Skin of body (tissue), 2 donors: ENCODE results near the gene ASAP2. TPM values are rescaled to one million over a fixed set of nuclear protein-coding genes. Genes with fewer than 3 reads are reported as not detected.

Experiments used
- DNase-seq: peaks from one replicate; lab custom pipeline; 2025; lab: John Stamatoyannopoulos, UW
- total RNA-seq: library from RNA; depleted of rRNA; stranded (reverse); fragments of >200 nt; gene quantifications from one replicate; pipeline ENCODE4 v1.2.3, GENCODE V29; 2014

Gene ASAP2
- total RNA-seq, 1 donor from 2014 or later: 19.0 TPM

DNA sequence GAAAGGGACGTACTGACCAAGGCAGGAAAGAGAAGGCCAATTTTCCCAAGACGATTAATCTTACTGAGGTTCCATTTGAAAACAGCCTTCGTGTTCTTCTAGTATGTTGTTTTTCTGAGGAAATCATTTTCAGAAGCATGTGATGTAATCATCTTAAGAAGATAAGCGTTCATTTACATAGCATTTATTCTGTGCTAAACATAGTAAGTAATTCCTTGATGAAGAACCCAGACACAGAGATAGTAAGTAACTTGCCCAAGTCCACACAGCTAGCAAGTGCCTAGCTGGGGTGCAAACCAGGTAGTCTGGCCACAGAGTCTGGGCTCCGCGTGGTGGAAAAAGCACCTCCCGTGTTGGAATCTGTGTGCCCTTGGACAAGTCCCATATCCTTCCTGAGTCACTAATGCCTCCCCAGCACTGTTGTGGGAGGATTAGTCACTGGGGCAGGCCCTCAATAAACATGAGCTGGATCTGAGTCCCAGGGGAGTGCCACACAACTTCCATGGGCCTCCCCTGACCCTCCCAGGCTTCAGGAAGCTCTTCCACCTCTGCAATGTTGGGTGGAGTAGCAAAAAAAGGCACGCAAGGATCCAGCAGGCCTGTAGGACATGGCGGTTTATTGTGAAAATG lies 26.9 kb upstream of the ASAP2 start:
- no peak for DNase-seq

DNA sequence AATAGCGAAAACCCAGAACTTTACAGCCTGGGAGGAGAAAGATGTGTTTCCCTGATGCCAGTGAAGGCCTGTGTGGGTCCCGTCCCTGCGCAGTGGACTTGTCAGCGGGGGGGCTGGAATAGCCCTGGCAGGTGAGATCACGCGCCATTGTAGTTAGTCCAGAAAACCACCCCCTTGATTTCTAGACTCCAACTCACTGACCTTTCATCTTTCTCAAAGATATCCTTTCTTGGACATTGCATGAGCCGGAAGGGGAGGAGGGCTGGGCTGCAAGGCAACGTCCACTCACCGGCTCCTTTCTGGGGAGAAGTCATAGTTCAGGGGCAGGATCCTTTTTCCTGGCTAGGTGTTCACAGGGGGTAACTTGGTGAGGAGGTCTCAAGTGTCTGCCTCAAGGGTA lies 22.3 kb upstream of the ASAP2 start:
- no peak for DNase-seq

DNA sequence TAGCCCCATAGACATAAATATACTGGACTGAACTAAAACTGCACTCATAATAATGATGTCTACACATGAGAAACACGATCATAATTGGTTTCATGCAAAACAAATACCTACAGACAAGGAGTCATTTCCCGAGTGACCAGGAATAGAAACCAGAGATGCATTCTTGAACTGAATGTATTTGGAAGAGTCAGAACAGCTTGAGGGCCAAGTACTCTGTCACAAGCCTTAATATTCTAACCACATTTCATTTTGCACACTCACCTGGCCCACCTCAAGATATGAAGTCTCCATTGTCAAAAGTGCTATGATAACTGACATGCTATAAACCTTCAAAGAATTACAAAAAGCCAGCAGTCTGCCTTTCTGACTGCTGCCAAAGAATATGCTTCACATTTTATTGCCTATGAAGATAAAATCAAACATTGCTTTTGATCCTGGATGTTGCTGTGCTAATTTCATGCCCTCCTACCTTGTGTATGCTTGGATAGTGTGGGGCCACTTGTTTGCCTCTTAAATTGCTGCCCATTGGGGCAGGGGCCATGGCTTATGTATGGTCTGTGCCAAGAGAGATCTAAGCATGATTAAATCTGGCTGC lies 18.9 kb upstream of the ASAP2 start:
- no peak for DNase-seq

DNA sequence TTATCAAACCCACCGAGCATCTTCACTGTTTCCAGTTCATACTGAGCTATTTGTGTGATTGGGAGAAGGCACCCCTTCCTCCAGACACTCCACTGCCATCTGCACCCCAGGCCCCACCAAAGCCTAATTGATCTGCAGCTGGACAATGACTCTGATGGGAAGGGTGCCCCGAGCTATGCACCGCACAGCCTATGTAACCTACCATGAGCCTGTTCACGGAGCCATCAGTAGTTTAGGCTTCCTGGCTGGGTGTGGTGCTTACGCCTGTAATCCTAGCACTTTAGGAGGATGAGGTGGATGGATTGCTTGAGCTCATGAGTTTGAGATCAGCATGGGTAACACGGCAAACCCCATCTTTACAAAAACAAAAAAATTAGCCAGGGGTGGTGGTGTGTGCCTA lies 17.8 kb upstream of the ASAP2 start:
- DNase-seq: no peak

DNA sequence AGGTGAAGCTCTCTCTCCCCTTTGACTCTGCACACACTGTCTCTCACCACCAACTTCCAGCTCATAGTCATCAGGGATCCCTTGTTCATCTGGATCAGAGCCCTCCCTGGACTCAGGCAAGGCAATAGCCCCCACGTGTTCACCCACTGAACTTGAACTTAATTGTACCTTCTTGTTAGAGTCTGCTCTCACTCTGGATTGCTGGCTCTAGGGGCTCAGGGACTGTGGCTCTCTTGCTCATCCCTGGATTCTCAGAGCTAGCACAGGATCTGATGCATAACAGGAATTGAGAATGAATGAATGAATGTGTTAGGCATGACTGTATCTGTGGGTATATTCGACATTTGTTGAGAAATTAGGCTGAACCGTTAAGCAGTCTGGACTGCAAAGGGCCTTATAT lies 16.7 kb upstream of the ASAP2 start:
- DNase-seq: no peak

DNA sequence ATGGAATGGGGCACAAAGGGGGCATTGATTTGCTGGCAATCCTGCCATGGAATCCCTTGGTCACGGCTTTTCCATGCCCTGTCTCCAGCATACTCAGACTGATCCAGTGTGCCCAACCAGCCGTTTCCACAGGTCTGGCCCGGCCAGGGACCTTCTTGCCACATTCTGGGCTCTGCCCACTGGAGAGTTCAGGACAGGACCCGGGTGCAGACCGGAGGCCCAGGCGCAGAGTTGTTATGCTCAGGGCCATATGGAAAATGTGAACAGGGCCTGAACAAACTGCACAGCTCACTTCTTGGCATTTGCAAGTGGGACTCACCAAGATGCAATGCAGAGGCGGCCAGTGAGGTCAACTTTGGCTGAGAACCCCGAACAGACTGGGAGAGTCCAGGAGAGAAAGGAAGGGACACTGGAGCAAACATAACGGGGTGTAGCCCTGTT lies 15.6 kb upstream of the ASAP2 start:
- DNase-seq: peak; percentile 86

DNA sequence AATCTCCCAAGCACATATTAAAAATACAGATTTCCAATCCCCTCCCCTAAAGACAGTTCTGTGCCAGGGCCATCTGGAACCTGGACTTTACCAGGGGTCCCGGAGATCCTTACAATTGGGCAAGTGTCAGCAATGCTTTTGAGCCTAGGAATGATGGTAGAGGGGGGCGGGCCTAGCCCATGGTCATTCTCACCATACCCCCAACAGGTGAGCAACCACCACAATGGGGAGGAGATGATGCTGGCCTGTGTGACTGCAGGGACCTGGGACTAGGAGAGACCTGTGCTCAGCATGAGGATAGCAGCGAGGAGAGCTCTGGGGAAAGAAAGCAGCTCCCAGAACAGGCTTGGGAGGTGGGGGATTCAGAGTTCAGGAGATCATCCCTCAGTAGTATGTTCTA lies 13.9 kb upstream of the ASAP2 start:
- no peak for DNase-seq

DNA sequence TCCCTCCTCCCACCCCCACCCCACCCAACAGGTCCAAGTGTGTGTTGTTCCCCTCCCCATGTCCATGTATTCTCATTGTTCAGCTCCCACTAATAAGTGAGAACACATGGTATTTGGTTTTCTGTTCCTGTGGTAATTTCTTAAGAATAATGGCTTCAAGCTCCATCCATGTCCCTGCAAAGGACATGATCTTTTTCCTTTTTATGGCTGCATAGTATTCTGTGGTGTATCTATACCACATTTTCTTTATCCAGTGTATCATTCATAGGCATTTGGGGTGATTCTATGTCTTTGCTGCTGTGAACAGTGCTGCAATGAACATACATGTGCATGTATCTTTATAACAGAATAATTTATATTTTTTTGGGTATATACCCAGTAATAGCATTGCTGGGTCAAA lies 12.3 kb upstream of the ASAP2 start:
- DNase-seq: no peak

DNA sequence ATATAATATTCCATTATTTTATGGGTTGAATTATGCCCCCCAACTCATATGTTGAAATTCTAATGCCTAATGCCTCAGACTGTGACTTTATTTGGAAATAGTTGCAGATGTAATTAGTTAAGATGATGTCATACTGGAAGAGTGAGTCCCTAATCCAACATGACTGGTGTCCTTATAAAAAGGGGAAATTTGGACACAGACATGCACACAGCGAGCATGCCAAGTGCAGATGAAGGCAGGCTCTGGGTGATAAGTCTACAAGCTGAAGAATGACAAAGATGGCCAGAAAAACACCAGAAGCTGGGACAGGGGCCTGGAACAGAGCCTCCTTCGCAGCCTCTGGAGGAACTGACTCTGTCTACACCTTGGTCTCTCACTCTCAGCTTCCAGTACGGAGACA lies 10.0 kb upstream of the ASAP2 start:
- no peak for DNase-seq

DNA sequence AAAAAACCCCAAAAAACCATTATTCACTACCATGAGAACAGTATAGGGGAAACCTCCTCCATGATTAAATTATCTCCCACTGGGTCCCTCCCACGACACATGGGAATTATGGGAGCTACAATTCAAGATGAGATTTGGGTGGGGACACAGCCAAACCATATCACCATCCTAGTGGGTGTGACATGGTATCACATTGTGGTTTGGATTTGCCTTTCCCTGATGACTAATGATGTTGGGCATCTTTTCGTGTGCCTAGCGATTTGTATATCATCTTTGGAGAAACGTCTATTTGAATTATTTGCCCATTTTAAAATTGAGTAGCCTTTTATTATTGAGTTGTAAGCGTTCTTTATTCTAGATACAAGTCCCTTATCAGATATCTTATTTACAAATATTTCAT lies 8.7 kb upstream of the ASAP2 start:
- no peak for DNase-seq

DNA sequence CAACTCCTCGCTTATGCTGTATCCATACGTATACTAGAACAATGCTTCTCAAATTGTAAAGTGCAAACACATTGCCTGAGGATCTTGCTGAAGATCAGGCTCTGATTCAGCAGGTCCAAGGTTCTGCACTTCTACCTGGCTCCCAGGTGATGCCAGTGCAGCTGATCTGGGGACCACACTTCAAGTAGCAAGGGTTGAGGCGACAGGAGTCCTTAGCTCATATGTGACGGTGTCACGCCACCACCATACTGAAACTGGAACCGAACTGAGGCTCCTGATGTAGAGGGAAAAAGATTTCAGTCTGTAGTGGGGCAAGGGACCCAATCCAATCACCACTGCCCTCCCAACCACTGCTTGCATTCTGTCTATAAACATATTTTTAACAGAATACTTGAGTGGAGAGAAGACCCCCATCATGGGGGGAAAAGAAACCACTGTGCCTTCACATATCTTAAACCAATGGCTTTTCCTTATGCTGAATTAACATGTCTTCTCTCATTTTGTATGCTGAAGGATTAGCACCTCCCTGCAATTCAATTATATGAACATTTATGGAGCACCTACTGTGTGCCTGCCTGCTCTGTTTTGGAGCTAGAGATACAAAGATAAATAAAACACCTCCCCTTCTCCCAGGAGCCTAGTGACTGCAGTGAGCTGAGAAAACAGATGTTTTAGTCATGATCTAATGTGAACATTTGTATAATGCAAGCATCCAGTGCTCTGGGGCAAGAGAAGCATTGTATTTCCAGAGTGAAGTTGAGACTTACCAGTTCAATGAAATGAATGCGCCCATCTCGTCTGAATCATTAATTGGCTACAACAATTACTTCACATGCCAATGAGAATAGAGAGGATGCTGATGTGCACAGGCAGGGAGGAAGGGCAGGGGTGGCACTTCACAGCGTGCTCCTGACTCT lies 6.6 kb upstream of the ASAP2 start:
- DNase-seq: no peak

DNA sequence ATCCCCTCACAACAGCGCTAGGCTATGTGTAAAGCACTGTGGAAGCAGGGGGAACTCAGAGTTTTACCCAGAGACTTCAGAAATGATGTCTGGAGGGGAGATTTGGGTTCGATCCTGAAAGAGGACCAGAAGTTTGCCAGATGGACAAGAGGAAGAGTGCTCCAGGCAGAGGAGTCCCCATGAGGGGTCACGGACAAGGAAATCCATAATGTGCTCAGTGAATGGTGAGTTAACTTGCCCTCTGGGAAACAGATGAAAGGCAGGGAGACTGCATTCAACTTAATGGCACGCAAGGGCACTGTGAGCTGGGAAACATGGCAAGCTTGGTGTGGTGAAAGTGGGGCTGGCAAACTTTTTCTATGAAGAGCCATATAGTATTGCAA lies 6.0 kb upstream of the ASAP2 start:
- DNase-seq: no peak

DNA sequence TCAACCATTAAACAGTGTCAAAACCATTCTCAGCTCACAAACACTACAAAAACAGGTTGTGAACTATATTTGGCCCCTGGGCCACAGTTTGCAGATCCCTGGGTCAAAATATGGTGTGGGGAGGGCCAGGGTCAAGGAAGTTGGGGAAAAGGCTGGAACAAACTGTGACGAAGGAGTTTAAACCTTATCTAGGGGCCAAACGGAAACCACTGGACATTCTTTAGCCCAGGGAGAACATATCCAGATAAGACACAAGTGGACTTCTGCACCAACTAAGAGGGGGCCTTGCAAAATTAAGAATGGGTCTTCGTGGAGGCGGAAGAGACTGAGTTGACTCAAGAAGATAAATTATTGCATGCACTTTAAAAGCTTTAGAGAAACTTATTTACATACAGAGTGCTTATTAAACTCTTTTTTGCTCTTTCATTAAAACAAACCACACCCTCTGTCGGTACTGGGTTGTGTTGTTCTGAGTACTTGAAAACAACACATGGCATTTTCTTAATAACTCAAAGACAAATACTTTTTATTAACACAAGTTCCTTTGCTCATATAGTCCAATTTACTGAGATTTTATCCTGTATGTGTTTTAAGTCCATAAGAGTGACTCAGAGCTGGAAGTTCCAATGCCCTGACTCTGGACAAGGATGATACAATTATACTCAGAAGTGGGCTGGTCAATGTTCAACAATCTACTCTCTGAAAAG lies 5.3 kb upstream of the ASAP2 start:
- no peak for DNase-seq

DNA sequence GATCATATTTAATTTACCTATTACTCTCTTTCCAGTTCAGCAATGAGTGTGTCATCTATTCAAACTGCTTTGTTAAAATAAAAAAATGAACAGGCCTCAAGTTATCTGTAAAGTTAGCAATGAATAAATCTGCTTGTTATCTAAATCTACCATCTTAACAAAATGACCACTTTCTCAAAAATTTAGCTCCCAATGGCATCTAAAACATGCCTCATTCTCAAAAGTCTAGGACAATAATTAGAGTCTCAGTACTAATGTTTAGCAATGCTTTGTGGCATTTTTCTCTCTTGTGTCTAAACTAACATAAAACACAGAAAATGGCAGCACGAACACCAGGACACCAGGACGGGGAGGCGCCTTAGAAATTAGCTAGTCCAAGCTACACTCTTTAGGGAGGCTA lies 3.6 kb upstream of the ASAP2 start:
- no peak for DNase-seq

DNA sequence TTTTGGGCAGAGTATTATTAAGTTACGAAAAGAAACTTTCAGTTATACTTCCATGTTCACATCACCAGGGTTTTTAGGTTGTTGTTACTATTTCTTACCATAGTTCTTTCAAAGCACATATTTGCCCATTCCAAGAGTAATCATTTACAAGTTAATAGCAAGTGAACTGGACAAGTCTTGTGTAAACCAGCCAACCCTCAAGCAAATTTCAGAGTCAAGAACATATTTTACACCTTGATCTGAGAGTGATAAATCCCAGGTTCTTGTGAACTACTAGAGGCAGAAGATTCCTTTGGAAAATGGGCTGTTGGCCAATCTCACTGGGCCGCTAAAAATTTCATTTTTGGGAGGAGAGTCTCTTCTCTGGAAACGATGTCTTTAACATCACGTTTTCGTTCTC lies 2.7 kb upstream of the ASAP2 start:
- no peak for DNase-seq

DNA sequence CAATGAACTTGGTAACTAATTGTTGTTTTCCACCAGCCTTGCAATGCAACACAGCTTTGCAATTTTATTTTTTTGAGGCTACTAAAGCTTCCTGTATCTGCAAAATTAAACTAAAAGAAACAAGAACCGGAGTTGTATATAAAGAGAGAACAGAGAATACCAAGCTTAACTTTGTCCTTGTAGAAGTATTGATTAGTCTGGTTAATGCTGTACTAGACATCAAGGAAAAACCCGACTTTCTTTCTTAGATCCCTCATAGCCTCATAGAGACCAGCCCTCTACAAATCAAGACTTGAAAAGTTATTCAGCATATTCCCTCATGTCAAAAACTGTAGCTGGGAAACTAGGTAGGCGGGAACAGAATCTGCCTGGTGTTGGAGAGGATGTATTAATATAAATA lies 1.7 kb upstream of the ASAP2 start:
- DNase-seq: no peak

DNA sequence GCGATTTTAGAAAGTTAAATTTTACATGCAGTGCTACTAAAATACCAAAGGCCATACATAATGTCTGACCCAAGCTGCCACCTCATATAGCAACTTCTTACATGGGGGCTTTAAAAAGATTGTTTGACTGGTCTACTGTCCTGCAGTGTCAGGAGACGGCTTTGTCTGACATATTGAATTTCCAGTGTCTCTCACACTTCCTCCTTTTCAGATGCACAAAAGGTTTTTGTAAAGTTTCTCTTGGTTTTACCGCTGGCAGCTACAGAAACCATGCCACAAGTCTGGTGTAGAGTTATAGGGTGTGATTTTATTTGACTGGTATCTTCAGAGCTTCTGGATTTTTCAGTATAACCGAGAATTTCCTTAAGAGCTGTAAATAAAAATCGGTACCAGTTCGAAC lies 1.1 kb upstream of the ASAP2 start:
- DNase-seq: no peak

DNA sequence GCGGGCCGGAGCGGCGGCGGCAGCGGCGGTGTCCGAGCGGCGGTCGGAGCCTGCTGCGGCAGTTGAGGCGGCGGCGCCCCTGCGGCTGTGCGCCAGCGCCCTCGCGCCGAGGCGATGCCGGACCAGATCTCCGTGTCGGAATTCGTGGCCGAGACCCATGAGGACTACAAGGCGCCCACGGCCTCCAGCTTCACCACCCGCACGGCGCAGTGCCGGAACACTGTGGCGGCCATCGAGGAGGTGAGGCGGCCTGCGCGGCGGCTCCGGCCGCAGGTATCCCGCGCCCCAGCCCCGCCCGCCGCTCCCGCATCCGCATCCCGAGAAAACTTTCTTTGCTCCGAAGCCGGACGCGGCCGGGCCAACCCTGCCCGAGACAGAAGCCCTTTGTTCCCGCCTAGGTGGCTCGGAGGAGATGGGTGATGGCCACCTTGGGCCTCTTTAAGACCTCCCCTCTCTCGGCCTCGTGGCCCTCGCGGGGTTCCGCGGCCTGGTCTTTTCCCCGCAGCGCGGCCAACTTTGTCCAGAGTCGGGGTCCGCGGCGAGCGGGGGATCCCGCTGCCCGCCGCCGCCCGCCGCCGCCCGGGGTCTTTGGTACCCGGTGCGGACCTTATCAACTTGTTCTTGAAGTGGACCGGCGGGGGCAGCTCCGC lies 504 bp downstream of the ASAP2 start:
- DNase-seq: no peak

DNA sequence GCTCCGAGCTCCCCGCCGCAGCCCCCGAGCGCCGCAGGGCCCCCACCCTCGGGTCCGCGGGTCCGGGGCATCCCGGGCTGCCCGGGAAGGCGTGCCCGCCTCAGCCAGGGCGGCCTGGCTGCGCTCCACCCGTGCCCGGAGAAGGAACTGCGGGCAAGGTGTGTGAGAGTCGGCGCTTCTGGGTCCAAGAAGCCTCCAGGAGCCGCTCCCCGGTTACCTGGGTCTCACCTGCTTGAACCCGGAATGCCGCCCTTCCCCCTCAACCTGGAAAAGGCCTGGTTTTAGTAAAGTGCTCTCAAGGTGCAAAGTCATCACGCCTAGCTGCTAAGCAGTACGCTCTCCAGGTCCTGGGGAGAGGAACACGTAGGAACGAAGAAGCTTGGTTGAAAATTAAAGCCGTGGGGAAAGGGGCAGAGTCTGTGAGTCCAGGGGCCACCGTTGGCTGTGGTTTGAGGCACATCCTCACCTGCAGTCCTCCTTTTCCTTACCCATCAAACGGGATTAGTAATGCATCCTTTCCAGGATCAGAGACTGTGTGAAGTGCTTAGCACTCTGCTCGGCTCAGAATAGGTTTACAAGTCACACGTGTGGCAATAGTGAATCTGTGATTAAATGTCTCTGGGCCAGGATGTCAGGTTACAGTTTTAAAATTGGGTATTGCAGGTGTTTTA lies 1.2 kb downstream of the ASAP2 start:
- DNase-seq: peak; percentile 20

DNA sequence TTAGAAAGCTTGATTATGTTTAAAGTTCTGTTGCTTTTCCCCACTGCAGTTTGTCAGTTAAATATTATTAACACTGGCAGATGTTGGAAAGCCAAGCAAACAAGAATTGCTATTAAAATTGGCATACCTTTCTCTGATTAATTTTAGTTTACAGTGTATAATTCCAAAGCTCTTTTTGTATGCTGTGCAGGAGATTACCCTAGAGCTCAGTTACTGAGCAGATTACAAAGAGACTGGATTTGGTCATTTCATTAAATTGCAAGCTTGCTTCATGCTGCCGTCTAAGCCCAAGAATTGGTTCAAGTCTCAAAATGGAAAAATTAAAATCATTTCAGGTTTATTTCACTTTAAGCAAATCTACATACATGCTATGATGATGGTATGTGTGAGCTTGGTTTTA lies 2.3 kb downstream of the ASAP2 start:
- DNase-seq: no peak

DNA sequence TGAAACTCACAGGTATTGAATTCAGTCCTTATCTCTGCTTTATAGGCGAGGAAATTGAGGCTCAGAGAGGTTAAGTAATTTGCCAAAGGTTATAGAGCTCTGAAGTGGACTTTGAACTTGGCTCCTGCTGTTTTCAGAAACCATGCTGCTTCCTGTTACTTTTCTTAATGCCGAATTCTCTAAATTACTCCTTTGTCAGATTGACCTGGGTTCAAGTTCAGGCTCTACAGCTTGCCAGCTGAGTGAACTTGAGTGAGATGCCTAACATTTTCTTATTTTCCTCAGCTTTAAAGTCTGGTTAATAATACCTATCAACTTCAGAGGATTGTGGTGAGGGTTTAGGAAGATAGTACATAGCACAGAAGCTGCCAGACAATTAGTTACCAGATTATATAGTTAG lies 3.4 kb downstream of the ASAP2 start:
- DNase-seq: no peak
